IPS-NIHi11 (cell line): ENCODE results near the gene USP17L18.
"Not testable (repeated sequence)": the region's sequence is repeated elsewhere in the genome, so short reads cannot be mapped to it uniquely, and the experiment has no call there.

Experiments used
- DNase-seq: peaks from one replicate; pipeline ENCODE4 v3.0.0; 2012; ENCODE audit warnings: mixed read lengths, low spot score

USP17L18 gene

DNA sequence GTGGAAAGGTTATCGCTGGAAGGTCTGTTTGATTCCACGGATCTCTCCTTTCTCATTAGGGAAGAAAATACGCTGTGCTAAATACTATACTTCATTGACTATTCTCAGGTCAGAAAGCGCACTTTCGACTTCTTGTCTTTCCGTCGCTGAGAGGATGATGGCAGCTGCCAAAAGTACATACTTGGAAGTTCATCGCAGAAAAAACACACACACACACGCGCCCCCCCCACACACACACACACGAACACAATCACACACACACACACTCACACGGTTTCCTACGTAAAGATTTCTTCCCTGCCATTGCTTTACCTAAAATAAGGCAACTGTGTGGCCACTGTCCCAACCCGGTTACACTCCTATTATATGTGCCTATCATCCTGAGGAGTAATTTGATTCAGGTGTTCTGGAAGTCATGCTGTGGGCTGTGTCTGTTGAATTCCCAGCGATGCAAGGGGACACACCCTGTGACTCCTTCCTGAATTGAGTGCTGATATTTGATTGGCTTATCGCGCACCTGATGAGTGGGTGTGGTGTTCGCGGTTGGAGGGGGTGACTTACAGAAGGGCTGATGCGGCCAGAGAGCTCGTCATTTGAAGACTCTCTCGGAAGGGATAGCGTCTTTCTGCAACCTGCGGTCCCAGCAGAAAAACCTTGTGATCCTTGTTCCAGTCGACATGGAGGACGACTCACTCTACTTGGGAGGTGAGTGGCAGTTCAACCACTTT is at the start of gene USP17L18:
Gene USP17L18 (plus strand): TSS at position 678 of the 728 bp plus-strand sequence. CDS start 0 bp downstream, at position 678.
- DNase-seq, result not testable (repeated sequence)

- not testable (repeated sequence) for DNase-seq
These were observed 38.1 kb upstream of the USP17L18 start, which contains the start of gene USP17L10 for GRCh38 chr4:9210357-9210756. Gene USP17L10, plus strand, starts transcription at chr4:9210657. Its CDS starts 0 bp downstream, at chr4:9210657.

DNA sequence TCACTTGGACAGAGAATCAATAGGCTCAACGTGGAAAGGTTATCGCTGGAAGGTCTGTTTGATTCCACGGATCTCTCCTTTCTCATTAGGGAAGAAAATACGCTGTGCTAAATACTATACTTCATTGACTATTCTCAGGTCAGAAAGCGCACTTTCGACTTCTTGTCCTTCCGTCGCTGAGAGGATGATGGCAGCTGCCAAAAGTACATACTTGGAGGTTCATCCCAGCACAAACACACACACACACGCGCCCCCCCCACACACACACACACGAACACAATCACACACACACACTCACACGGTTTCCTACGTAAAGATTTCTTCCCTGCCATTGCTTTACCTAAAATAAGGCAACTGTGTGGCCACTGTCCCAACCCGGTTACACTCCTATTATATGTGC is 33.7 kb upstream of the USP17L18 start:
- DNase-seq, result not testable (repeated sequence)

DNA sequence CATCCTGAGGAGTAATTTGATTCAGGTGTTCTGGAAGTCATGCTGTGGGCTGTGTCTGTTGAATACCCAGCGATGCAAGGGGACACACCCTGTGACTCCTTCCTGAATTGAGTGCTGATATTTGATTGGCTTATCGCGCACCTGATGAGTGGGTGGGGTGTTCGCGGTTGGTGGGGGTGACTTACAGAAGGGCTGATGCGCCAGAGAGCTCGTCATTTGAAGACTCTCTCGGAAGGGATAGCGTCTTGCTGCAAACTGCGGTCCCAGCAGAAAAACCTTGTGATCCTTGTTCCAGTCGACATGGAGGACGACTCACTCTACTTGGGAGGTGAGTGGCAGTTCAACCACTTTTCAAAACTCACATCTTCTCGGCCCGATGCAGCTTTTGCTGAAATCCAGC is 33.3 kb upstream of the USP17L18 start, which contains the start of gene USP17L11:
Gene USP17L11 (plus strand): TSS at position 301 of the 400 bp plus-strand sequence. CDS start 0 bp downstream, at position 301.
- not testable (repeated sequence) for DNase-seq

DNA sequence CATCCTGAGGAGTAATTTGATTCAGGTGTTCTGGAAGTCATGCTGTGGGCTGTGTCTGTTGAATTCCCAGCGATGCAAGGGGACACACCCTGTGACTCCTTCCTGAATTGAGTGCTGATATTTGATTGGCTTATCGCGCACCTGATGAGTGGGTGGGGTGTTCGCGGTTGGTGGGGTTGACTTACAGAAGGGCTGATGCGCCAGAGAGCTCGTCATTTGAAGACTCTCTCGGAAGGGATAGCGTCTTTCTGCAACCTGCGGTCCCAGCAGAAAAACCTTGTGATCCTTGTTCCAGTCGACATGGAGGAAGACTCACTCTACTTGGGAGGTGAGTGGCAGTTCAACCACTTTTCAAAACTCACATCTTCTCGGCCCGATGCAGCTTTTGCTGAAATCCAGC is 28.6 kb upstream of the USP17L18 start, which contains the start of gene USP17L12:
Gene USP17L12 (plus strand): TSS at position 301 of the 400 bp plus-strand sequence. CDS start 0 bp downstream, at position 301.
- DNase-seq, result not testable (repeated sequence)

GRCh38 chr4:9224596-9224995 is 23.8 kb upstream of the USP17L18 start, which contains the start of gene USP17L13:
Gene USP17L13, plus strand, starts transcription at chr4:9224896. Its CDS starts 0 bp downstream, at chr4:9224896.
- DNase-seq, result not testable (repeated sequence)

DNA sequence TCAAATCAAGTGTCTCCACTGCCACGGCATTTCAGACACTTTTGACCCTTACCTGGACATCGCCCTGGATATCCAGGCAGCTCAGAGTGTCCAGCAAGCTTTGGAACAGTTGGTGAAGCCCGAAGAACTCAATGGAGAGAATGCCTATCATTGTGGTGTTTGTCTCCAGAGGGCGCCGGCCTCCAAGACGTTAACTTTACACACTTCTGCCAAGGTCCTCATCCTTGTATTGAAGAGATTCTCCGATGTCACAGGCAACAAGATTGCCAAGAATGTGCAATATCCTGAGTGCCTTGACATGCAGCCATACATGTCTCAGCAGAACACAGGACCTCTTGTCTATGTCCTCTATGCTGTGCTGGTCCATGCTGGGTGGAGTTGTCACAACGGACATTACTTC is 18.2 kb upstream of the USP17L18 start:
- DNase-seq, result not testable (repeated sequence)

- DNase-seq, result not testable (repeated sequence)
These were observed 14.3 kb upstream of the USP17L18 start, which contains the start of gene USP17L15 for GRCh38 chr4:9234085-9234484. Gene USP17L15, plus strand, starts transcription at chr4:9234385. Its CDS starts 0 bp downstream, at chr4:9234385.

- not testable (repeated sequence) for DNase-seq
These were observed 10.0 kb upstream of the USP17L18 start for GRCh38 chr4:9238461-9238860.

DNA sequence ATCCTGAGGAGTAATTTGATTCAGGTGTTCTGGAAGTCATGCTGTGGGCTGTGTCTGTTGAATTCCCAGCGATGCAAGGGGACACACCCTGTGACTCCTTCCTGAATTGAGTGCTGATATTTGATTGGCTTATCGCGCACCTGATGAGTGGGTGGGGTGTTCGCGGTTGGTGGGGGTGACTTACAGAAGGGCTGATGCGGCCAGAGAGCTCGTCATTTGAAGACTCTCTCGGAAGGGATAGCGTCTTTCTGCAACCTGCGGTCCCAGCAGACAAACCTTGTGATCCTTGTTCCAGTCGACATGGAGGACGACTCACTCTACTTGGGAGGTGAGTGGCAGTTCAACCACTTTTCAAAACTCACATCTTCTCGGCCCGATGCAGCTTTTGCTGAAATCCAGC is 4.9 kb upstream of the USP17L18 start, which contains the start of gene USP17L17:
Gene USP17L17 (plus strand): TSS at position 301 of the 400 bp plus-strand sequence. CDS start 0 bp downstream, at position 301.
- not testable (repeated sequence) for DNase-seq

- not testable (repeated sequence) for DNase-seq
These were observed 4.6 kb downstream of the USP17L18 start, which contains the start of gene USP17L19 for GRCh38 chr4:9253078-9253477. Gene USP17L19, plus strand, starts transcription at chr4:9253378. Its CDS starts 0 bp downstream, at chr4:9253378.

DNA sequence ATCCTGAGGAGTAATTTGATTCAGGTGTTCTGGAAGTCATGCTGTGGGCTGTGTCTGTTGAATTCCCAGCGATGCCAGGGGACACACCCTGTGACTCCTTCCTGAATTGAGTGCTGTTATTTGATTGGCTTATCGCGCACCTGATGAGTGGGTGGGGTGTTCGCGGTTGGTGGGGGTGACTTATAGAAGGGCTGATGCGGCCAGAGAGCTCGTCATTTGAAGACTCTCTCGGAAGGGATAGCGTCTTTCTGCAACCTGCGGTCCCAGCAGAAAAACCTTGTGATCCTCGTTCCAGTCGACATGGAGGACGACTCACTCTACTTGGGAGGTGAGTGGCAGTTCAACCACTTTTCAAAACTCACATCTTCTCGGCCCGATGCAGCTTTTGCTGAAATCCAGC is 9.4 kb downstream of the USP17L18 start, which contains the start of gene USP17L20:
Gene USP17L20 (plus strand): TSS at position 301 of the 400 bp plus-strand sequence. CDS start 0 bp downstream, at position 301.
- not testable (repeated sequence) for DNase-seq

- not testable (repeated sequence) for DNase-seq
These were observed 14.1 kb downstream of the USP17L18 start, which contains the start of gene USP17L21 for GRCh38 chr4:9262572-9262971. Gene USP17L21, plus strand, starts transcription at chr4:9262872. Its CDS starts 0 bp downstream, at chr4:9262872.

- DNase-seq, result not testable (repeated sequence)
These were observed 18.9 kb downstream of the USP17L18 start, which contains the start of gene USP17L22 for GRCh38 chr4:9267319-9267718. Gene USP17L22, plus strand, starts transcription at chr4:9267619. Its CDS starts 0 bp downstream, at chr4:9267619.

GRCh38 chr4:9271719-9272118 is 23.3 kb downstream of the USP17L18 start:
- DNase-seq, result not testable (repeated sequence)
